MG63 (cell line): ENCODE results near the gene DDX27. TPM values are rescaled to one million over a fixed set of nuclear protein-coding genes. Genes with fewer than 3 reads are reported as not detected.

Experiments
- DNase-seq: peaks from one replicate; pipeline ENCODE4 v3.0.0-alpha.2; 2020
- H3K27me3 ChIP-seq: fragments of 250-450 bp; sonication (Bioruptor Pico); 2 replicates; pipeline ENCODE4 v1.5.1; 2020; ENCODE audit warnings: mild to moderate bottlenecking, moderate library complexity
- H3K36me3 ChIP-seq: fragments of 250-450 bp; sonication (Bioruptor Pico); 2 replicates; pipeline ENCODE4 v1.5.1; 2020; ENCODE audit warnings: mild to moderate bottlenecking, moderate library complexity
- H3K4me3 ChIP-seq: fragments of 250-450 bp; sonication (Bioruptor Pico); 2 replicates; pipeline ENCODE4 v1.5.1; 2020; ENCODE audit warnings: mild to moderate bottlenecking, moderate library complexity
- H3K9me3 ChIP-seq: fragments of 250-450 bp; sonication (Bioruptor Pico); 2 replicates; pipeline ENCODE4 v1.5.1; 2020; ENCODE audit warnings: mild to moderate bottlenecking, moderate library complexity
- total RNA-seq: library from RNA; depleted of rRNA; stranded (reverse); fragments of >200 nt; shearing (Covaris generic); gene quantifications from 2 replicates; pipeline ENCODE4 v1.2.3, GENCODE V29; 2014; ENCODE audit warnings: low replicate concordance; rRNA removed

Gene DDX27
- total RNA-seq, 1 experiment from 2014 or later = 84.4 TPM

- DNase-seq = no peak
- Histone ChIP-seq H3K27me3 (no peaks in the 10 kb centered on the region; the same call in 1 of the 2 replicates), H3K36me3 (peaks cover 100% of the 10 kb centered on the region), H3K9me3 (no peaks in the 10 kb centered on the region; the same call in 1 of the 2 replicates), H3K4me3 (peak overlapping the region; percentile 3; the same call in 1 of the 2 replicates)
These were observed 68.5 kb downstream of the DDX27 start for GRCh38 chr20:49287555-49288249.

DNA sequence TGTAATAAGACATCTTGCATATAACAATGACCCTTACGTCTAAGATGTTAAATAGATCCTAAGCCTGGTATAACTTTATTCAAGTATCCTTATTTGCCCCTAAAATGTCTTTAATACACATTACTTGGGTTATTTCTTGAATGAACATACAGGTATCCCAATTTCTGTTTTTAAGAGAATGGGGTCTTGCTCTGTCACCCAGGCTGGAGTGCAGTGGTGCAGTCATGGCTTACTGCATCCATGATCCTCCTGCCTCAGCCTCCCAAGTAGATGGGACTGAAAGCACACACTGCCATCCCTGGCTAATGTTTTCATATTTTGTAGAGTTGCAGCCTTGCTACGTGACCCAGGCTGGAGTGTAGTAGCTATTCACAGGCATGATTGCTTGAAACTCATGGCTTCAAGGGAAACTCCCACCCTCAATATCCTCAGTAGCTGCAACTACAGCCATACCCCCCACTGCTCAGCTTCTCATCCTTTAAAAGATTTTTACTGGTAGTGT lies 69.1 kb downstream of the DDX27 start:
- Histone ChIP-seq H3K27me3 (no peaks in the 10 kb centered on the region; the same call in 1 of the 2 replicates), H3K4me3 (no peak overlapping the region), H3K36me3 (peaks cover 94% of the 10 kb centered on the region), H3K9me3 (no peaks in the 10 kb centered on the region; the same call in 1 of the 2 replicates)
- no peak for DNase-seq

- no peaks in the 10 kb centered on the region for H3K27me3 ChIP-seq
- H3K9me3 ChIP-seq = no peaks in the 10 kb centered on the region; the same call in 1 of the 2 replicates
- H3K36me3 ChIP-seq = peaks cover 87% of the 10 kb centered on the region
- DNase-seq = no peak
- H3K4me3 ChIP-seq = no peak overlapping the region
These were observed 69.8 kb downstream of the DDX27 start for GRCh38 chr20:49288784-49289696.

GRCh38 chr20:49290608-49291191 lies 71.5 kb downstream of the DDX27 start:
- H3K27me3 ChIP-seq = no peaks in the 10 kb centered on the region
- H3K36me3 ChIP-seq = peaks cover 79% of the 10 kb centered on the region
- H3K9me3 ChIP-seq = no peaks in the 10 kb centered on the region; the same call in 1 of the 2 replicates
- H3K4me3 ChIP-seq = no peak overlapping the region
- DNase-seq = no peak

- Histone ChIP-seq H3K4me3 (no peak overlapping the region), H3K9me3 (no peaks in the 10 kb centered on the region; the same call in 1 of the 2 replicates), H3K27me3 (no peaks in the 10 kb centered on the region), H3K36me3 (peaks cover 75% of the 10 kb centered on the region)
- no peak for DNase-seq
These were observed 72.0 kb downstream of the DDX27 start for GRCh38 chr20:49291200-49291599.

DNA sequence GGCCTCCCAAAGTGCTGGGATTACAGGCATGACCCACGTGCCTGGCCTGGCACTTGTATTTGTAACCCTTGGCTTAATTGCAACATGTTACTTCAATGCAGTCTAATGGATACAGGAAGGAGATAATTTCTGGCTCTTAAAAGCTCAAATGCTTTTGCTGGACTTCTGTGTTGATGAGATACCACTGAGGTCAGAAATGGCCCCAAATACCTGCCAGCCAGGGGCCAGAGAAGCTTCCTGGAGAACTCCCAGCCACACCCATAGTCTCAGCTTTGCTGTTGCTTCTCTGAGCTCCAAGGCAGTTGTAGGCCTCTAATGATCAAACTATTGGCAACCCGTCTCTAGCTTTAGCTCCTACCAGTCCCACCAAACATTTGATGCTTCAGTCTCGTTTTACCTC lies 72.8 kb downstream of the DDX27 start:
- peaks cover 71% of the 10 kb centered on the region for H3K36me3 ChIP-seq
- H3K4me3 ChIP-seq = no peak overlapping the region
- no peaks in the 10 kb centered on the region for H3K27me3 ChIP-seq
- no peaks in the 10 kb centered on the region; the same call in 1 of the 2 replicates for H3K9me3 ChIP-seq
- no peak for DNase-seq

DNA sequence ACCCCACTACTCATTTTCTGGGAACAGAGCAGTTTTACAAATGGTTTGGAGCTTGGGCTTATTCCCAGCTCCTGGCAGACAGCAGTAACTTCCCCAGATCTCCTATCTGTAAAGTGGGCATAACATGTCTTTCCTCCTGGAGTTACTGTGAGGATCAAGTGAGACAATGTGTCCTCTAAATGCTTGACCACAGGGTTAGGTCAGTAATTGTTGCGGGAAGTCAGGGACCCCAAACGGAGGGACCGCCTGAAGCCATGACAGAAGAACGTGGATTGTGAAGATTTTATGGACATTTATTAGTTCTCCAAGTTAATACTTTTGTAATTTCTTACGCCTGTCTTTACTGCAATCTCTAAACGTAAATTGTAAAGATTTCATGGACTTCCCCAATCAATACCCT lies 73.9 kb downstream of the DDX27 start:
- Histone ChIP-seq H3K27me3 (no peaks in the 10 kb centered on the region), H3K9me3 (no peaks in the 10 kb centered on the region; the same call in 1 of the 2 replicates), H3K36me3 (peaks cover 68% of the 10 kb centered on the region), H3K4me3 (no peak overlapping the region)
- DNase-seq = no peak

Other genes with a start within 250 kb of the DDX27 start
- gene CSE1L, start 173.1 kb upstream of the DDX27 start, total RNA-seq = 290 and 418 TPM in 2 replicates
- gene STAU1, start 31.1 kb upstream of the DDX27 start, total RNA-seq = 80.1 and 94.3 TPM in 2 replicates
- 29.6 and 34.3 TPM in 2 replicates for gene ZNFX1, start 58.6 kb downstream of the DDX27 start, total RNA-seq